ENCODE measurements around the gene FOXF2.
"Not testable (repeated sequence)": the region's sequence is repeated elsewhere in the genome, so short reads cannot be mapped to it uniquely, and the experiment has no call there.

The FOXF2 gene

DNA sequence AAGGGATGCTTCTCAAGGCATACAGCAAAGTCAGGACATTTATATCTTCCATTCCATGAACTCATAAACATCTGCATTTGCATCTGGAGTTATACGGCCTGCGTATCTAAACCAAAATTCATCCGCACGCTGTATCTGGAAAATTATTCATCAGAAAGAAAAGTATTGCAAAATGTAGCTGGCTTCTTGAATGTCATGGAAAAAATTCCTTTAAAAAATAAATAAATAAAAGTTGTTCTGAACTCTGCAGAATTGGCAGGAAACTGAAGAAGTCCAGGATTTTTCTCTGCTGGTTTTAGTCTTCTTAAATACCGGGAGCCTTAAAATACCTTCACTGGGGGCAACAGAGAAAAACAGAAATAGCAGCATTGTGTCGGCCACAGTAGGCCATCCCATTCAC is 23.7 kb upstream of the FOXF2 start:
- TF ChIP-seq, protein P1, sequence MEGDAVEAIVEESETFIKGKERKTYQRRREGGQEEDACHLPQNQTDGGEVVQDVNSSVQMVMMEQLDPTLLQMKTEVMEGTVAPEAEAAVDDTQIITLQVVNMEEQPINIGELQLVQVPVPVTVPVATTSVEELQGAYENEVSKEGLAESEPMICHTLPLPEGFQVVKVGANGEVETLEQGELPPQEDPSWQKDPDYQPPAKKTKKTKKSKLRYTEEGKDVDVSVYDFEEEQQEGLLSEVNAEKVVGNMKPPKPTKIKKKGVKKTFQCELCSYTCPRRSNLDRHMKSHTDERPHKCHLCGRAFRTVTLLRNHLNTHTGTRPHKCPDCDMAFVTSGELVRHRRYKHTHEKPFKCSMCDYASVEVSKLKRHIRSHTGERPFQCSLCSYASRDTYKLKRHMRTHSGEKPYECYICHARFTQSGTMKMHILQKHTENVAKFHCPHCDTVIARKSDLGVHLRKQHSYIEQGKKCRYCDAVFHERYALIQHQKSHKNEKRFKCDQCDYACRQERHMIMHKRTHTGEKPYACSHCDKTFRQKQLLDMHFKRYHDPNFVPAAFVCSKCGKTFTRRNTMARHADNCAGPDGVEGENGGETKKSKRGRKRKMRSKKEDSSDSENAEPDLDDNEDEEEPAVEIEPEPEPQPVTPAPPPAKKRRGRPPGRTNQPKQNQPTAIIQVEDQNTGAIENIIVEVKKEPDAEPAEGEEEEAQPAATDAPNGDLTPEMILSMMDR (IDR thresholded peaks at IDR 0.05; ENCODE audit: borderline replicate concordance, control extremely low read depth, extremely low read depth, insufficient read depth, missing control alignments) = no peak
- no peak for DNase-seq (ENCODE audit: low spot score)
- in situ Hi-C loops (cut with MboI; ENCODE audit: low sequenced_read_pairs, unreplicated experiment) = no loop called here

DNA sequence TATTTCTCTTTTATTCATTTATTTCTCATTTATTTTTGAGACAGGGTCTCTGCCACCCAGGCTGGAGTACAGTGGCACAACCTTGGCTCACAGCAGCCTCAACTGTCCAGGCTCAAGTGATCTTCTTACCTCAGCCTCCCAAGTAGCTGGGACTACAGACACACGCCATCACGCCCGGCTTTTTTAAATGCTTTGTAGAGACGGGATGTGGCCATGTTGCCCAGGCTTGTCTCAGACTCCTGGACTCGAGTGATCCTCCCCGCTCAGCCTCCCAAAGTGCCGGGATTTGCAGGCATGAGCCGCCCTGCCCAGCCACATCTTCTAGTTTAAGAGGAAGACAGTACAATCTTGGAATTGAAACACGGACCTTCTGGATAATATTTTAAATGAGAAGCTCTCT is 21.6 kb upstream of the FOXF2 start:
- TF ChIP-seq, protein P1 (IDR thresholded peaks at IDR 0.05; ENCODE audit: borderline replicate concordance, control extremely low read depth, extremely low read depth, insufficient read depth, missing control alignments) = no peak
- in situ Hi-C loops (cut with MboI; ENCODE audit: low sequenced_read_pairs, unreplicated experiment) = no loop called here
- no peak for DNase-seq (ENCODE audit: low spot score)

DNA sequence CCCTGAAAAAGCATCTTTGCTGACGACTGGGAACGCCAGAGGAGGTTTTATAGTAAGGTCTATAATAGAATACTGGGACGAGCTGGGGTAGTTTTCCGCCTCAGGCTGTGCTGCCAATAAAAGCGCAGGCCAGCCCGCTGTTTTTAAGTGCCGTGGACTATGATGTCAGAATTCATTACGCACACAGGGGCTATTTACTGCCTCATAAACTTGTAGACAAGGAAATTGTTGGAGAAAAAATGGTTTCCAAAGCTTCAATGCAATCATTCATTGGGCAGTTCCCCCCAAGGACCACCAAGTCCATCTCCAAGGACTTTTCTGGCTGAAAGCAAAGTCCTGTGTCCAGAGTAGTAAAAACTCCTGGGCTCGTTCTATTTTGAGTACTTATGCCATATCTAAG is 20.4 kb upstream of the FOXF2 start:
- no peak for DNase-seq (ENCODE audit: low spot score)
- in situ Hi-C loops (cut with MboI; ENCODE audit: low sequenced_read_pairs, unreplicated experiment) = no loop called here
- TF ChIP-seq, protein P1 (IDR thresholded peaks at IDR 0.05; ENCODE audit: borderline replicate concordance, control extremely low read depth, extremely low read depth, insufficient read depth, missing control alignments) = no peak

DNA sequence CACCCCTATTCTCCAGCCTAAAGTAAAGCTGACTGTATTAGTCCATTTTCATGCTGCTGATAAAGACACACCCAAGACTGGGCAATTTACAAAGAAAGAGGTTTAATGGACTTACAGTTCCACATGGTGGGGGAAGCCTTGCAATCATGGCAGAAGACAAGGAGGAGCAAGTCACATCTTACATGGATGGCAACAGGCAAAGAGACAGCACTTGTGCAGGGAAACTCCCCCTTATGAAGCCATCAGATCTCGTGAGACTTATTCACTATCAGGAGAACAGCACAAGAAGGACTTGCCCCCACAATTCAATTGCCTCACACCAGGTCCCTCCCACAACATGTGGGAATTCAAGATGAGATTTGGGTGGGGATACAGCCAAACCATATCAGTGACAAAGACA is 19.7 kb upstream of the FOXF2 start:
- DNase-seq (ENCODE audit: low spot score); in situ Hi-C loops (cut with MboI; ENCODE audit: low sequenced_read_pairs, unreplicated experiment): not testable (repeated sequence)

DNA sequence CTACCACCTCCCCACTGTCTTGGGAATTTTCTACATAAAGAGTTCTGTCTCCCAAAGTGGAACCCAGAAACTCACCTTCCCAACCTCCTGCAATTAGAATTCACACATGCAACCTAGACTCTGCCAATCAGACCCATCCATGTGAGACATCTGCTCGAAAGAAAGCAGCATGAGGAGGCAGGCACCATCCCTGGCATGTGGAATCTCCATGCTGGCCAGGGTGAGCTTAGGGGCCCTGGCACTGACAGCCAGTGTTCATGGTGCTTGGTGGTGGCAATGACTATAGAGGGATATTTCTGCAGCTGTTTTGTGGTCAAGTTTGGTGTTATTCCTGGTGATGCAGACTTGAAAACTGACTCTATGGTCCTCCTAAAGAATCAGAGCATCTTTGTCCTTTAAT is 17.4 kb upstream of the FOXF2 start:
- TF ChIP-seq, protein P1 (IDR thresholded peaks at IDR 0.05; ENCODE audit: borderline replicate concordance, control extremely low read depth, extremely low read depth, insufficient read depth, missing control alignments) = no peak
- DNase-seq (ENCODE audit: low spot score) = no peak
- in situ Hi-C loops (cut with MboI; ENCODE audit: low sequenced_read_pairs, unreplicated experiment) = no loop called here

DNA sequence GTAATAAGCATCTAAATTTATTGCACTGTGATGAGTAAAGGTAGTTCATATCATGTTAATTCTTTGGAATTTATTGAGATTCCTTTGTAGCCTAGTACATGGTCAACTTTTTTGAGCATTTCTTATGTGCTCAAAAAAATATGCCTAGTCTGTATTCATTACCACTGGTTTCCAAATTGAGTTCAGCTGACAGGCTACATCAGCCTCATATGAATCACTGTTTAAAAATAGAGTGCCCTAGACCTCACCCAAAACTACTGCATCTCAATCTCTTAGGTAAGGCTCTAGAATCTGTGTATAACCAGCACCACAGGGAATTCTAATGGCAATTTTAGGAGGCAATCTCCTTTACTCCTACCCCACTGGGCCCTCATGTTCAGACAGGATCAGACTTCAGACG is 16.7 kb upstream of the FOXF2 start:
- no peak for DNase-seq (ENCODE audit: low spot score)
- in situ Hi-C loops (cut with MboI; ENCODE audit: low sequenced_read_pairs, unreplicated experiment) = no loop called here
- TF ChIP-seq, protein P1 (IDR thresholded peaks at IDR 0.05; ENCODE audit: borderline replicate concordance, control extremely low read depth, extremely low read depth, insufficient read depth, missing control alignments) = no peak

DNA sequence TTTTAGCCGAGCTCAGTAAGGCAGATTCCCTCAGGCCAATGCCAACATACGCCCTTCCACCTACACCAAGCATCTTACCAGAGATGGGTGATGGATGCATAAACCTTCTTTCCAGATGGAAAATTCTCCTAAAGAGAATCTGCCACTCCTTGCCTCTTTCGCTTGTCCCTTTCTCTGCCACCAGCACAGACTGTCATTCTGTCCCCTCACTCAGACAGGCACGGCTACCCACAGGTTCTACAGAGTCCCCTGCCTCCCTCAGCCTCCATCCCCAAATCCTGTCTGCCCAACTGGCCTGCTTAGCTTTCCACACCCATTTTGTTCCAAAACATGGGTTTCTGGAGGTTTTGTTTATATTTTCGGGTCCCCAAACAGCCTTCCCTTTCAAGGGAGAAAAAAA is 12.7 kb upstream of the FOXF2 start:
- in situ Hi-C loops (cut with MboI; ENCODE audit: low sequenced_read_pairs, unreplicated experiment) = loop anchor here (25.0 kb wide), 1 partner anchor 789 kb away; no protein-coding TSS in a partner anchor
- TF ChIP-seq, protein P1 (IDR thresholded peaks at IDR 0.05; ENCODE audit: borderline replicate concordance, control extremely low read depth, extremely low read depth, insufficient read depth, missing control alignments) = no peak
- no peak for DNase-seq (ENCODE audit: low spot score)
